ENCODE results near the gene TMEM131.
"Not testable (repeated sequence)": the region's sequence is repeated elsewhere in the genome, so short reads cannot be mapped to it uniquely, and the experiment has no call there.

TMEM131 gene

DNA sequence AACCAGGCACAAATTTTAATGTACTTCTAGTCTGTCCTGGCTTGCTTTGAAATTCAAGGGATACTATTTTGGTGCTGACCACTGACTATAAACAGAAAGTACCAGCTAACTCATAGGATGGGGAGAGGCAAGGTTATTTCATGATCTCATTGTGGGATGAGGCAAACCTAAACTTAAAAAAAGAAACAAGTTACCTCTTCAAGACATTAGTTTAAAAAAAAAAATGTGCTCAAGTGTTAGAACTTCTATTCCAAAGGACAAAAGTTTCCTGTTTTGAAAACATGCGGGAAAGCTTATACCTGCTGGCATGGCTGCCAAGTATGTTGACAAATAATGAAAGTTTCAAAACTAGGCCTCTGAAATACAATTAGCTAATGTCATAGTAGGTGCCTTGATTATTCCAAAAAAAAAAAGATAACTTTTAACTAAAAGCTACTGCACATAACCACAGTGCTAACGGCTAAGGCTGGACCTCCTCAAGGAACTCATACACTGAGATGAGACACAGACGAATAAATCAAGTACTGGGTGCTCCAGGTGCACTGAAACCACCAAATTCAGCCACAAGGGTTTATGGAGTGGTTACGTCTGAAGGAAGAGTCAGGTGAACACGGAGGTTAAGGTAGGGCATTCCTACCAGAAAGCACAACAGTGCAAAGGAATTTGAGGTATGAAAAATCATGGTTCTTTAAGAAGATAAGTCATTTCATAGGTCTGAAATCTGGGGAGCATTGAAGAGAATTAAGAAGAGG, 38.1 kb downstream of the TMEM131 start:
- DNase-seq (ENCODE audit: low read depth), result no peak

GRCh38 chr2:97956753-97957152, 39.0 kb downstream of the TMEM131 start:
- not testable (repeated sequence) for DNase-seq (ENCODE audit: low read depth)

DNA sequence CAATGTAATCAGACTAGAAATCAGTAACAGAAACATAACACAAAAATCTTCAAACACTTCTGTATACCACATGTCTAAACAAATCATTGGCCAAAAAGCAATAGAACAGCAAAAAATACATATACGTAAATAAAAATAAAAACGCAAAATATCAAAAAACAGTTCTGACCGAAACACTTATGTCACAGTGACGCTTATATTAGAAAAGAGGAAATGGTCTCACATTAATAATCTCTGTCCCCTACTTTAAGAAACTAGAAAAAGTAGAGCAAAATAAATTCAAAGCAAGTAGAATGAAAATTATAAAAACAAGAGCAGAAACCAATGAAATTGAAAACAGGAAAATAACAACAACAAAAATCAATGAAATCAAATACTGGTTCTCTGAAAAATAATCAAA, 41.9 kb downstream of the TMEM131 start:
- no peak for DNase-seq (ENCODE audit: low read depth)

GRCh38 chr2:97952357-97952756, 43.4 kb downstream of the TMEM131 start:
- no peak for DNase-seq (ENCODE audit: low read depth)

GRCh38 chr2:97951155-97951680, 44.5 kb downstream of the TMEM131 start:
- DNase-seq (ENCODE audit: low read depth), result no peak

DNA sequence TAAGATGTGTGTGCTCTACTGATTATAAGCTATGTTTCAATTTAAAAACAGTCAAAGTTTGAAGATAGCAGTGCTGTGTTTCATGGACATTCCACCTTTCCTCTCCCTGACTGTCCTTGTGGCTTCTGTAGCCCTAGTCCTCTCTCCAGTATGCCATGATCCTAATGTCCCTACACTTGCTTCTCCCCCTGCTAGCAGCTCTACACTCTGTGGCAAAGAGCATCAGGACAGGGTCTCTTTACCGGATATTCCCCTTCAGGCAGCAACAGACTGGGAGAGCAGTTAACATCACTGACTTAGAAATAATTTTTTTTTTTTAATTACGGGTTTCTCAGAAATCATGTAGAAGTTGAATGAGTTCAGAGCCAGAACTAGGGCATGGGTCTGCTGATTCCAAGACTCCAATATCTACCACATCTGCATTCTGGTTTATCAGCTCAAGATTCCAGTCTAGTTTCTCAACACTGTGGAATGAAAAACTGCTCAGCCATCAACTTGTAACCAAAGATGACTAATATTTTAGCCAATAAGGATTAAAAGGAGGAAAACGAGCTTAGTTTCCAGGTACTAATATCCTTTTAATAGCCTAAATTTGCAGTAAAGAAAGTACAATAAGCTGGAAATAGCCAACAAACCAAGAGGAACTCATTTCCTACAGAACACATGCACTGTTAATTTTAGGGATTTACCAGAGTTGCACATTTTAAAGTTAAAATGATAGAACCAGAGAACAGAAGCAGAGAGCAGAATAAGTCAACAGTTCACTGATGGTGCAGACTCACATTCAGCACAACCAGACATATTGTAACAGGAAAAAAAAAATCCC, 45.2 kb downstream of the TMEM131 start:
- DNase-seq (ENCODE audit: low read depth), result no peak

- no peak for DNase-seq (ENCODE audit: low read depth)
Measured at GRCh38 chr2:97948926-97949325, 46.8 kb downstream of the TMEM131 start.

GRCh38 chr2:97945791-97946190, 50.0 kb downstream of the TMEM131 start:
- DNase-seq (ENCODE audit: low read depth), result no peak

DNA sequence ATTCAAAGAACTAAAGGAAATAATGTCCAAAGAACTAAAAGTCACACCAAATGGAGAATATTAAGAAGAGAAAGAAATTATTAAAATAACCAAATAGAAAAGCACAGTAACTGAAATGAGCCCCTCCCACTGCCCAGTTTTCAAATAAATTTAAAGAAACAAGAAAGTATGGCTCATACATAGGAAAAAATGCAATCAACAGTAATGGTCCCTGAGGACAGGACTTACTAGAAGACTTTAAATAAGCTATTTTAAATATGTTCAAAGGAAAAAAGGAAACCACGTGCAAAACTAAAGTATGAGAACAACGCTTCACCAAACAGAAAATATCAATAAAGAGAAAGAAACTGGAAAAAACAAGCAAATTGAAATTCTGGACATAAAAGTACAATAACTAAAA, 58.9 kb downstream of the TMEM131 start:
- DNase-seq (ENCODE audit: low read depth), result no peak

GRCh38 chr2:97936199-97936598, 59.5 kb downstream of the TMEM131 start:
- DNase-seq (ENCODE audit: low read depth), result no peak

DNA sequence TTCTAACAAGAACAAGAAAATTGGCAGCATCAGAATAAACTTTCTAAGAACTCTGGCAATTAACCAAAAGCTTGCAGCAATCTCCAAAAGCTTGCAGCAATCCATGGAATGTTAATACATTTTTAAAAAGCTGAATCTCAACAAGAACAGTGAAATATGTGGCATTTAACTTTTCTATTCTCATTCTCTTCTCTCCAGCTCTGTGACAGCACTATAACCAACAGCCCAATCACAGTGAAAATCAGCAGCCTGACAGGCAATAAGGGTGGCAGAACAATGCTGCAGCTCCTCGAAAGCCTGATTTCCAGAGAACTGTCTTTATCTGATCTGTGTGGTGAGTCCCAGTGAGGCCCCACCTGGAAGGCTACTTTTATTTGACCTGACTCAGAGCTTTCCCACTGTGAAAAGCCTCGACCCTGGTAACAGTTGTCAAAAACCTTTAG, 60.0 kb downstream of the TMEM131 start:
- DNase-seq (ENCODE audit: low read depth), result no peak

- no peak for DNase-seq (ENCODE audit: low read depth)
Measured at GRCh38 chr2:97932975-97933662, 62.6 kb downstream of the TMEM131 start.

GRCh38 chr2:97931858-97932225, 63.9 kb downstream of the TMEM131 start:
- no peak for DNase-seq (ENCODE audit: low read depth)

DNA sequence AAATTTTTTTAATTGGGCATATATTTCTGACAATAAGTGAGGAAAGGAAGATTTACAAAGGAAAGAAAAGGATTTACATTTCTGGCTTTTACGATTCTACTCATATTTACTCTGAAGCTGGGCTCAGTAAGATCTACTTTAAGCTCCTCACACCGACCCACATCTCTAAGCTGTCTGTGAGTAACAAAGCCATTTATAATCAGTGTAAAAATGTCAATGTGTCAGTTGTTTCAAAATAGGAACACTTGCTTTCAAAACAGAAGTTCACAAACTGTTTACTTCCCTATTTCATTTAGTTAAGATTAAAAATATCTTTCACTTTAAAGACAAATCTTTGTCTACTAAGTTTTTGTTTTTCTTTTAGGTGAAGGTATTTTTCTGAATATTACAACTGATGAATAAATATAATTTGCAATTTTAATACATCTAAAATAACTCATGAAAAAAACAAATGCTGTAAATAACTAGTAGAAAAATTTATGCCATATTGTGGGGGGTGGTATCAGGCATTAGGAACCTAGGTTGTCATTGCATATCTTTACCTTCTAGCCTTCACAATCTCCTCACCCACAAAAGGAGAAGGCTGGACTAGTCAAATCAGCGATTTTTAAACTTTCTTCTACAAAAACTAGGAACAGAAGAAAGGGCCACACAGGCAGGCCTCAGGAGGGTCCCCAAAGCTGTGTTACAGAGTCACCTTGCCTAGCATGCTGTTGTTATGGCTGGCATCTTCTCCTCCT, 64.5 kb downstream of the TMEM131 start:
- DNase-seq (ENCODE audit: low read depth), result no peak

DNA sequence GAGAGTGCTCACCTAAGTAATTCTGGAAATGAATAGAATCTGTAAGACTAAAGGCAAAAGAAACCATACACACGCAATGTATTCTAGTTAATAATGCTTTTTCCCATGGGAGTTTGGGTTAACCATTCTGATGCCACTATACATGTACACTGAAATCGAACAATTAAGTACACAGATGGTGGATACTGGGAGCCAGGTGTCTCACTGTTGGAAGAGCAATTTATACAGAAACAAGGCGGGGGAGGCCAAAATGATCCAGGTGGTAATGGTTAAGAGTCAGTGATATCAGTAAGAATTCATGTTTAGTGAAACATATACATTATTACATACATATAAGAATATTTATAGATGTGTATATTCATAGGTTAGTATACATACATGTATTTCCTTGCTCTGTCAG, 67.2 kb downstream of the TMEM131 start:
- no peak for DNase-seq (ENCODE audit: low read depth)

- no peak for DNase-seq (ENCODE audit: low read depth)
Measured at GRCh38 chr2:97926946-97927345, 68.8 kb downstream of the TMEM131 start.

- DNase-seq (ENCODE audit: low read depth), result no peak
Measured at GRCh38 chr2:97924194-97924593, 71.6 kb downstream of the TMEM131 start.

DNA sequence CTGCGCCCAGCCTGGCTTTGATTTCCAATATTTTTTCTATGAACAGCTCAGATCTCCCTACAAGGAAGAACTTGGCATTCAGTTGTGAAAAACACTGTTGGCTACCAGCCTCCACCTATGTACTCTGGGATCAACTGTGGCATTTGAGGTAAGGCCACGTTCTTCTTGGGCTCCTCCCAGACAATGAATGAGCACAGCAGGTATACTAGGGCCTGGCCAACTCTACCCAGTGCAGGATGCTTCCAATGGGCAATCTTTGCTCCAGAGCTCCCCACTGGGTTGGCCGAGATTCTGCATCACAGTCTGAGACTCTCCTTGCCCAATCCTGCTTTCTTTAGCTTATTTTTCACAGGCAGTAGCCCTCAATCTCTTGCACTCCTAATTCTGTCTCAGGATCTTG, 75.9 kb downstream of the TMEM131 start:
- DNase-seq (ENCODE audit: low read depth), result no peak

- DNase-seq (ENCODE audit: low read depth), result no peak
Measured at GRCh38 chr2:97918818-97919217, 76.9 kb downstream of the TMEM131 start.

DNA sequence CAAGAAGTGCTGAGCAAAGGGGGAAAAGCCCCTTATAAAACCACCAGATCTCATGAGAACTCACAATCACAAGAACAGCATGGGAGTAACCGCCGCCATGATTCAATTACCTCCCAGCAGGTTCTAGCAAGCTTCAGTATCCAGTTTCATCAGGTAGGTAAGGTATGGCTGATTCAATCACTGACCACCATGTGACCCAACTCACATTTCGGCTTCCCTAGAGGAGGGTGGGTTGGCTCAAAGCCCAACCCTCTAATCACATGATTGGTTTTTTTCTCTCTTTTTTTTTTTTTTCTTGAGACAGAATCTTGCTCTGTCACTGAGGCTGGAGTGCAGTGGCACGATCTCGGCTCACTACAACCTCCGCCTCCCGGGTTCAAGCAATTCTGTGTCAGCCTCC, 78.1 kb downstream of the TMEM131 start:
- DNase-seq (ENCODE audit: low read depth), result not testable (repeated sequence)

- no peak for DNase-seq (ENCODE audit: low read depth)
Measured at GRCh38 chr2:97914691-97915213, 81.0 kb downstream of the TMEM131 start.

DNA sequence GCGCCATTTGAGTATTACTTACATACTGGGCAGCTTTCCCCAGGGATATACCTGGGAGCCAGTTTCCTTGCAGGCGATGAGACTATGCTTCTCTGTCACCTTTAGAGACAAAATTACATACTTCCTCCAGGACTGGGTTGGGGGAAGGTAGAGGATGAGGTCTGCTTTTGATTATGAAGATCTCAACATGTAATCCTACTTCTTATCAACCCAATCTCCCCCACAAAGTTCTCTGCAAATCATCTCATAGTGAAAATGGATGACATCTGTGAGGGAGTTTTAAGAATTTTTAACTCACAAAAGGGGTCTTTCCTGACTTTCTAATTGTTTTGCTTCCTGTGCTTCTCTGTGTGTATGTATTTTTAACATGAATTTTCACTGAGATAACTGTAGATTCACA, 81.9 kb downstream of the TMEM131 start:
- DNase-seq (ENCODE audit: low read depth), result no peak

Data from stimulated activated CD8-positive, alpha-beta memory T cell treated with anti-CD3 and anti-CD28 coated beads, Interleukin-4, amount 100 ng/mL, for 24 hours (primary cell).